Sigmoid colon (tissue), 7 donors: ENCODE data around the gene C1QL1. TPM values are rescaled to one million over a fixed set of nuclear protein-coding genes. Genes with fewer than 3 reads are reported as not detected.

Experiments used
- DNase-seq: peaks from one replicate; pipeline ENCODE4 v3.0.0-alpha.2; 2019
- H3K27ac ChIP-seq, 4 donors: fragments of 200-600 bp; sonication (generic); one replicate each; pipeline ENCODE4 v1.5.1; 2016 to 2019; ENCODE audit warnings: mild to moderate bottlenecking in 1 of 4
- H3K27me3 ChIP-seq, 3 donors: fragments of 200-600 bp; sonication (generic); one replicate each; pipeline ENCODE4 v1.5.1; 2019; ENCODE audit warnings: mild to moderate bottlenecking in 1 of 3
- H3K36me3 ChIP-seq, 4 donors: fragments of 200-600 bp; sonication (generic); one replicate each; pipeline ENCODE4 v1.5.1; 2016 to 2019
- H3K4me1 ChIP-seq, 4 donors: fragments of 200-600 bp; sonication (generic); one replicate each; pipeline ENCODE4 v1.5.1; 2017 to 2019
- H3K4me3 ChIP-seq, 4 donors: fragments of 200-600 bp; sonication (generic); one replicate each; pipeline ENCODE4 v1.5.1; 2017 to 2019; ENCODE audit warnings: mild to moderate bottlenecking in 2 of 4, moderate library complexity in 1 of 4
- H3K9me3 ChIP-seq, 4 donors: fragments of 200-600 bp in 3 of 4; sonication (generic) in 3 of 4; one replicate each; pipeline versions ENCODE4 v1.5.1 to v1.6.1; 2013 to 2019
- EP300 ChIP-seq, 4 donors: sonication (generic); formaldehyde crosslinking; IDR thresholded peaks; one replicate each; pipeline ENCODE4 v1.6.1; 2017; ENCODE audit warnings: antibody characterized with exemption in 4 of 4
- POLR2A ChIP-seq, 2 donors: fragments of 450-650 bp; IDR thresholded peaks; one replicate each; pipeline ENCODE4 v1.6.1; 2016; ENCODE audit warnings: antibody characterized with exemption in 2 of 2, mild to moderate bottlenecking in 2 of 2, moderate library complexity in 2 of 2
- POLR2AphosphoS5 ChIP-seq, 4 donors: sonication (generic); formaldehyde crosslinking; IDR thresholded peaks; one replicate each; pipeline ENCODE4 v1.6.1; 2017; ENCODE audit warnings: antibody characterized with exemption in 4 of 4
- WGBS, 2 donors: extraction: QIAGEN DNeasy Blood & Tissue Kit; methylation state at CpG; one replicate each; pipeline ENCODE4 v1.1.7; 2013; 5-methylcytosine and 5-hydroxymethylcytosine counted together
- intact Hi-C: fragments of 100-400 bp; cut with DNase I; formaldehyde crosslinking; loops from one replicate; pipeline ENCODE4 v1.15.1; 2023
- polyA plus RNA-seq, 3 donors: library from polyadenylated mRNA; stranded (reverse); fragments of 200-250 nt; gene quantifications; one replicate each; pipeline ENCODE4 v1.2.3, GENCODE V29; 2013
- total RNA-seq, 4 donors: library from RNA; depleted of rRNA; stranded (reverse); fragments of >200 nt; gene quantifications; one replicate each; pipeline ENCODE4 v1.1.0, GENCODE V29; 2016
- TF ChIP-seq, protein P1 (sequence below), 4 experiments: fragments of 450-650 bp in 3 of 4; fragments of 200-600 bp in 1 of 4; IDR thresholded peaks; one replicate each; pipeline ENCODE4 v1.5.1; 2016 to 2019; ENCODE audit warnings: antibody characterized with exemption in 4 of 4, mild to moderate bottlenecking in 3 of 4, moderate library complexity in 2 of 4
- donor health status: healthy with polysubstance abuse.
- donor health status: Bipolar disorder and iron deficiency.
- donor health status: healthy.

C1QL1 gene
- total and polyA plus RNA-seq, 7 donors, result 0.41 to 4.3 (median 1.5) TPM; not detected in 1

- H3K9me3 ChIP-seq, result no peaks in the 10 kb centered on the region
- TF ChIP-seq POLR2AphosphoS5 (IDR thresholded peaks at IDR 0.05) (no peak), EP300 (IDR thresholded peaks at IDR 0.05) (no peak), POLR2A (IDR thresholded peaks at IDR 0.05) (no peak)
- TF ChIP-seq, protein P1, sequence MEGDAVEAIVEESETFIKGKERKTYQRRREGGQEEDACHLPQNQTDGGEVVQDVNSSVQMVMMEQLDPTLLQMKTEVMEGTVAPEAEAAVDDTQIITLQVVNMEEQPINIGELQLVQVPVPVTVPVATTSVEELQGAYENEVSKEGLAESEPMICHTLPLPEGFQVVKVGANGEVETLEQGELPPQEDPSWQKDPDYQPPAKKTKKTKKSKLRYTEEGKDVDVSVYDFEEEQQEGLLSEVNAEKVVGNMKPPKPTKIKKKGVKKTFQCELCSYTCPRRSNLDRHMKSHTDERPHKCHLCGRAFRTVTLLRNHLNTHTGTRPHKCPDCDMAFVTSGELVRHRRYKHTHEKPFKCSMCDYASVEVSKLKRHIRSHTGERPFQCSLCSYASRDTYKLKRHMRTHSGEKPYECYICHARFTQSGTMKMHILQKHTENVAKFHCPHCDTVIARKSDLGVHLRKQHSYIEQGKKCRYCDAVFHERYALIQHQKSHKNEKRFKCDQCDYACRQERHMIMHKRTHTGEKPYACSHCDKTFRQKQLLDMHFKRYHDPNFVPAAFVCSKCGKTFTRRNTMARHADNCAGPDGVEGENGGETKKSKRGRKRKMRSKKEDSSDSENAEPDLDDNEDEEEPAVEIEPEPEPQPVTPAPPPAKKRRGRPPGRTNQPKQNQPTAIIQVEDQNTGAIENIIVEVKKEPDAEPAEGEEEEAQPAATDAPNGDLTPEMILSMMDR (IDR thresholded peaks at IDR 0.05), result no peak
- intact Hi-C loops, result no loop called here
- no peak overlapping the region for H3K4me3 ChIP-seq
- no peaks in the 10 kb centered on the region for H3K4me1 ChIP-seq
- DNase-seq, result no peak
- H3K27me3 ChIP-seq, result no peaks in the 10 kb centered on the region
- 72 to 75% methylated on average over 2 of the region's 2 CpGs for WGBS, 2 donors
- no peaks in the 10 kb centered on the region for H3K36me3 ChIP-seq
- no peak overlapping the region for H3K27ac ChIP-seq
Measured at GRCh38 chr17:45005700-45006099, 37.6 kb upstream of the C1QL1 start.

- intact Hi-C loops, result no loop called here
- WGBS, 2 donors, result 85 to 92% methylated on average over 3 of the region's 3 CpGs
Measured at GRCh38 chr17:45004388-45004787, 36.3 kb upstream of the C1QL1 start.

DNA sequence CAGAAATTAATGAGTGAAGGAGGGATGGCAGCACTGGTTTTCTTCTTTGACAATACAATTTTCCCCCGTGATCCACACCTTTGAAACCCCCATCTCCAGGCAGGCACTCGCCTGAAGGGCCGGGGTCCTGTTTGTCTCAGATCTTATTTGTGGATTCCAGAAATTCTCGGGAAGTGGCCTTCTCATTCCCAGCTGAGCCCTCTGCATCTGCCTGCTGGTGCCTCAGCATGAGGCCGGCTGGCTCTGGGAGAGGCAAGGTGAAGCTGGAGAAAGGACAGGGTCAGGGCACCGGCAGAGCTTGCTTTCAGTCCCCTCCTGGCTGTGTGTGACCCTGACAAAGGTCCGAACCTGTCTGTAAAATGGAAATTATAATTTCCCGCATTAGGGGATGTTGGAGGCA is 35.8 kb upstream of the C1QL1 start:
- Histone ChIP-seq H3K36me3 (no peaks in the 10 kb centered on the region), H3K27ac (no peak overlapping the region), H3K27me3 (no peaks in the 10 kb centered on the region), H3K9me3 (no peaks in the 10 kb centered on the region), H3K4me1 (no peaks in the 10 kb centered on the region), H3K4me3 (no peak overlapping the region)
- TF ChIP-seq POLR2A (IDR thresholded peaks at IDR 0.05), result no peak
- TF ChIP-seq POLR2AphosphoS5 (IDR thresholded peaks at IDR 0.05), result no peak
- TF ChIP-seq, protein P1 (IDR thresholded peaks at IDR 0.05), result no peak
- TF ChIP-seq EP300 (IDR thresholded peaks at IDR 0.05), result no peak
- WGBS, 2 donors, result 55 to 73% methylated on average over 8 of the region's 8 CpGs
- DNase-seq, result no peak
- intact Hi-C loops, result no loop called here

More at GRCh38 chr17:45004388-45004787, 36.3 kb upstream of the C1QL1 start:
- Histone ChIP-seq H3K9me3 (no peaks in the 10 kb centered on the region), H3K27ac (no peak overlapping the region), H3K4me3 (no peak overlapping the region), H3K36me3 (no peaks in the 10 kb centered on the region), H3K27me3 (no peaks in the 10 kb centered on the region), H3K4me1 (no peaks in the 10 kb centered on the region)
- TF ChIP-seq POLR2AphosphoS5 (IDR thresholded peaks at IDR 0.05), result no peak
- no peak for TF ChIP-seq POLR2A (IDR thresholded peaks at IDR 0.05)
- TF ChIP-seq, protein P1 (IDR thresholded peaks at IDR 0.05), result no peak
- TF ChIP-seq EP300 (IDR thresholded peaks at IDR 0.05), result no peak
- DNase-seq, result no peak

DNA sequence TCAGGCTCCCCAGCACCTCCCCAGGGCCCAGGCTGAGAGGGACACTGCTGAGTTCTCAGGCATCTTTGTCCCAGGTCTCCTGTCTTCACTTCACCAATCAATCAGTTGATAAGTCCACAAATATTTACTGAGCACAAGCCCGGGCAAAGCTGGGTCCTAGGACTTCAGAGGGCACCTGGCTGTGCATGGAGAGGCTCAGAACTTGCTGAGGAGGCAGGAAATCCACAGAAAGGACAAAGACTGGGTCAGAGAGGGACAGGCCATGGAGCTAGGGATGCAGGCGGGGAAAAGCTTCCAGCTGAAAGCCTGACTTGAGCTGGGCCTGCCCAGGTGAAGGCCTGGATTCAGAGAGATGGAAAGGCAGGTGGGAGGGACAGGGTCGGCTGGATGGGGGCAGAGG is 33.2 kb upstream of the C1QL1 start:
- H3K36me3 ChIP-seq, result no peaks in the 10 kb centered on the region
- intact Hi-C loops, result no loop called here
- H3K27me3 ChIP-seq, result no peaks in the 10 kb centered on the region
- no peak overlapping the region for H3K27ac ChIP-seq
- WGBS, 2 donors, result 67 to 78% methylated on average over 3 of the region's 3 CpGs
- TF ChIP-seq POLR2A (IDR thresholded peaks at IDR 0.05), result no peak
- TF ChIP-seq POLR2AphosphoS5 (IDR thresholded peaks at IDR 0.05), result no peak
- TF ChIP-seq EP300 (IDR thresholded peaks at IDR 0.05), result no peak
- TF ChIP-seq, protein P1 (IDR thresholded peaks at IDR 0.05), result no peak
- no peaks in the 10 kb centered on the region for H3K4me1 ChIP-seq
- H3K4me3 ChIP-seq, result no peak overlapping the region
- no peaks in the 10 kb centered on the region for H3K9me3 ChIP-seq
- no peak for DNase-seq

DNA sequence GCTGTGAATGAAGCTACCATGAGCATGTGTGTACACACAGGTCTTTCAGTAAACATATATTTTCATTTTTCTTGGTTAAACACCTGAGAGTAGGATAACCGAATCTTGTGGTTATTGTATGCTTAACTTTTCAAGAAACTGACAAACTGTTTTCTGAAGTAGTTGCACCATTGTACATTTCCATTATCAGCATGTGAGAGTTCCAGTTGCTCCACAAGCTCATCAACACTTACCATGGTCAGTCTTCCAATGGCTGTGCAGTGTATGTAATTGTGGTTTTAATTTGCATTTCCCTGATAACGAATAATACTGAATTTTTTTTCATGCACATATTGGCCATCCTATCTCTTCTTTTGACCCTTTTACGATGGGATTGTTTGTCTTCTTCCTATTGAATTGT is 31.3 kb upstream of the C1QL1 start:
- TF ChIP-seq POLR2A (IDR thresholded peaks at IDR 0.05) (no peak), EP300 (IDR thresholded peaks at IDR 0.05) (no peak), POLR2AphosphoS5 (IDR thresholded peaks at IDR 0.05) (no peak)
- TF ChIP-seq, protein P1 (IDR thresholded peaks at IDR 0.05), result no peak
- H3K36me3 ChIP-seq, result no peaks in the 10 kb centered on the region
- DNase-seq, result no peak
- peaks cover 0 to 5% (median 0%) of the 10 kb centered on the region in 4 donors for H3K4me1 ChIP-seq
- no peaks in the 10 kb centered on the region for H3K9me3 ChIP-seq
- intact Hi-C loops, result no loop called here
- H3K27me3 ChIP-seq, result no peaks in the 10 kb centered on the region
- no peak overlapping the region for H3K4me3 ChIP-seq
- H3K27ac ChIP-seq, result no peak overlapping the region
- 93 to 94% methylated on average over 3 of the region's 3 CpGs for WGBS, 2 donors
